WI38 (cell line): ENCODE results near the gene PDXK.

Source experiments
- H3K4me3 ChIP-seq: 2 replicates; pipeline ENCODE4 v1.5.1; 2011; ENCODE audit warnings: low read depth, mild to moderate bottlenecking, control low read depth, low read length
- TF ChIP-seq, protein P1 (sequence below): IDR thresholded peaks from 2 replicates; pipeline ENCODE4 v1.5.1; 2012; ENCODE audit warnings: low read depth, mild to moderate bottlenecking, control low read depth, low read length

The PDXK gene

GRCh38 chr21:43739621-43740435, 20.9 kb downstream of the PDXK start:
- no peak overlapping the region for H3K4me3 ChIP-seq
- TF ChIP-seq, protein P1, sequence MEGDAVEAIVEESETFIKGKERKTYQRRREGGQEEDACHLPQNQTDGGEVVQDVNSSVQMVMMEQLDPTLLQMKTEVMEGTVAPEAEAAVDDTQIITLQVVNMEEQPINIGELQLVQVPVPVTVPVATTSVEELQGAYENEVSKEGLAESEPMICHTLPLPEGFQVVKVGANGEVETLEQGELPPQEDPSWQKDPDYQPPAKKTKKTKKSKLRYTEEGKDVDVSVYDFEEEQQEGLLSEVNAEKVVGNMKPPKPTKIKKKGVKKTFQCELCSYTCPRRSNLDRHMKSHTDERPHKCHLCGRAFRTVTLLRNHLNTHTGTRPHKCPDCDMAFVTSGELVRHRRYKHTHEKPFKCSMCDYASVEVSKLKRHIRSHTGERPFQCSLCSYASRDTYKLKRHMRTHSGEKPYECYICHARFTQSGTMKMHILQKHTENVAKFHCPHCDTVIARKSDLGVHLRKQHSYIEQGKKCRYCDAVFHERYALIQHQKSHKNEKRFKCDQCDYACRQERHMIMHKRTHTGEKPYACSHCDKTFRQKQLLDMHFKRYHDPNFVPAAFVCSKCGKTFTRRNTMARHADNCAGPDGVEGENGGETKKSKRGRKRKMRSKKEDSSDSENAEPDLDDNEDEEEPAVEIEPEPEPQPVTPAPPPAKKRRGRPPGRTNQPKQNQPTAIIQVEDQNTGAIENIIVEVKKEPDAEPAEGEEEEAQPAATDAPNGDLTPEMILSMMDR, result no peak

DNA sequence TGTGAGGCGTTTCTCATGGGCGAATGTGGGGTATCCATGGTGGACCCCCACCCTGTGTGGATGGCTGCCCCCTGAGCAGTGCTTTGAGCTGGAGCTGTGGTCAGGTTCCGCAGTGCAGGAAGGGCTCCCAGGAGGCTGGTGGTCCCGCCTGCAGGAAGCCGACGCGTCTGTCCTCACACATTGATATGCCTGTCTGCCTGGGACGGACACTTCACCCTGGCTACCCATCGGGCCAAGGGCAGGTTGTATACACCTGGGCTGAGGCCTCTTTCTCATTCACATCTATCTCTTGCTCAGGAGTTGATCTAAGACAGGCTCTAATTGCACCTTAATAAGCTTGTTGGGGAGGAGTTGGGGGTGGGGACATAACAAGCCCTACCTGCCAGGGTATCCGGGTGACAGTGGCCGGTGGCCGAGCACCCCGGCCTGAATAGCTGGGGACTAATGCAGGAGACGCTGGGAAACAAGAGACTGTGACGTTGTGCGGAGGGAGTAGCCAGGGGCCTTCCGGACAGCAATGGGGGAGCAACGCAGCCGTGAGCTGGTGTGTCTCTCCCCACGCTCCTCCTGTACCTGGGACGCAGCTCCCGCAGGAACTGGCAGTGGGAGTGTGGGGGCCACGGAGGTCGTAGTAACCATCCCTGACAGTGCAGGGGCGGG, 21.7 kb downstream of the PDXK start:
- no peak overlapping the region for H3K4me3 ChIP-seq
- TF ChIP-seq, protein P1, result no peak

- TF ChIP-seq, protein P1, result no peak
Measured at GRCh38 chr21:43741423-43742096, 22.6 kb downstream of the PDXK start.

GRCh38 chr21:43743947-43744346, 25.0 kb downstream of the PDXK start:
- no peak overlapping the region for H3K4me3 ChIP-seq
- TF ChIP-seq, protein P1, result no peak

More at GRCh38 chr21:43741423-43742096, 22.6 kb downstream of the PDXK start:
- H3K4me3 ChIP-seq, result no peak overlapping the region

- no peak overlapping the region for H3K4me3 ChIP-seq
- TF ChIP-seq, protein P1, result no peak
Measured at GRCh38 chr21:43744725-43745124, 25.8 kb downstream of the PDXK start.

DNA sequence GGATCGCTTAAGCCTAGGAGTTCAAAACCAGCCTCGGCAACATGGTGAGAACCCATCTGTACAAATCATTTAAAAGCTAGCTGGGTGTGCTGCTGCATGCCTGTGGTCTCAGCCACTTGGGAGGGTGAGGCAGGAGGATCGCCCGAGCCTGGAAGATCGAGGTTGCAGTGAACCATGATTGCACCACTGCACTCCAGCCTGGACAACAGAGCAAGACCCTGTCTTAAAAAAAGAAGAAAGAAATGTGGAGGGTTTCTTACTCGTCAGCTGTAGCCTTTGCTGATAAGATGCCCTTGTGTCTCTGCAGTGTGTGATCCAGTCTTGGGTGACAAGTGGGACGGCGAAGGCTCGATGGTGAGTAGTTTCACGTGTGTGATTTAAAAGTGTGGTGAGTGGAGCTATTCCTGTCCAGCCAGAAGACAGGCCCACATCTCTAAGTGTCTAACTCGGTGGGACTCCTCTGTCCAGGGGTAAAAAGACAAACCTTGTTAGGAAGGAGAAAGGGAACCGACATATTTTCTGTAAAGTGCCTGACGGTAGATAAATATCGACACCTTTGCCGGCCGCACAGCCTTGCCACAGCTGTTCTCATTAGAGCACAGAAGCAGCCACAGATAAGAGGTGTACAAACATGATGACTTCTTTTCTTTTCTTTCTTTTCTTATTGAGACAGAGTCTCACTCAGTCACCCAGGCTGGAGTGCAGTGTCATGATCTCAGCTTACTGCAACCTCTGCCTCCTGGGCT, 27.0 kb downstream of the PDXK start:
- H3K4me3 ChIP-seq, result no peak overlapping the region
- TF ChIP-seq, protein P1, result no peak
